Stomach (tissue), 4 donors: ENCODE measurements around the gene LRRC4C.

ENCODE experiments used
- CTCF ChIP-seq, 7 experiments: fragments of 450-650 bp in 4 of 7; fragments of 200-600 bp in 3 of 7; sonication (generic) in 3 of 7; IDR thresholded peaks; one replicate each; pipeline ENCODE4 v1.5.1; 2016 to 2019; ENCODE audit warnings: antibody characterized with exemption in 7 of 7, control low read depth in 2 of 7, mild to moderate bottlenecking in 1 of 7
- EP300 ChIP-seq: sonication (generic); formaldehyde crosslinking; IDR thresholded peaks from one replicate; pipeline ENCODE4 v1.6.1; 2017; ENCODE audit warnings: antibody characterized with exemption
- POLR2A ChIP-seq, 4 donors: fragments of 450-650 bp; IDR thresholded peaks; one replicate each; pipeline ENCODE4 v1.6.1; 2016; ENCODE audit warnings: antibody characterized with exemption in 4 of 4, control low read depth in 2 of 4, mild to moderate bottlenecking in 1 of 4, moderate library complexity in 1 of 4
- POLR2AphosphoS5 ChIP-seq, 3 donors: sonication (generic); formaldehyde crosslinking; IDR thresholded peaks; one replicate each; pipeline ENCODE4 v1.6.1; 2016; ENCODE audit warnings: antibody characterized with exemption in 3 of 3

- TF ChIP-seq CTCF (IDR thresholded peaks at IDR 0.05) = no peak
- no peak for TF ChIP-seq POLR2A (IDR thresholded peaks at IDR 0.05)
- TF ChIP-seq POLR2AphosphoS5 (IDR thresholded peaks at IDR 0.05) = no peak
- no peak for TF ChIP-seq EP300
Observed at GRCh38 chr11:41121600-41121999, 337.9 kb downstream of the LRRC4C start.
